HUES64 (cell line): ENCODE data around the gene MBTD1. TPM values are rescaled to one million over a fixed set of nuclear protein-coding genes. Genes with fewer than 3 reads are reported as not detected.
A peak's percentile ranks its signal among the peaks of the same experiment; 100 is the strongest.
"Not testable (repeated sequence)": the region's sequence is repeated elsewhere in the genome, so short reads cannot be mapped to it uniquely, and the experiment has no call there.

Experiments
- H3K27ac ChIP-seq: 2 replicates; pipeline ENCODE4 v1.7.0; 2013; ENCODE audit warnings: low read depth, low read length, inconsistent platforms
- H3K27me3 ChIP-seq: 2 replicates; pipeline ENCODE4 v1.6.1; 2013; ENCODE audit warnings: mild to moderate bottlenecking, low read length; ENCODE audit not compliant: insufficient read depth
- H3K36me3 ChIP-seq: 2 replicates; pipeline ENCODE4 v1.6.1; 2013; ENCODE audit warnings: mild to moderate bottlenecking, low read length; ENCODE audit not compliant: insufficient read depth
- H3K4me1 ChIP-seq: 2 replicates; pipeline ENCODE4 v1.6.1; 2013; ENCODE audit warnings: mild to moderate bottlenecking, low read length, moderate library complexity; ENCODE audit not compliant: insufficient read depth
- H3K4me3 ChIP-seq: 2 replicates; pipeline ENCODE4 v1.5.1; 2013; ENCODE audit warnings: mild to moderate bottlenecking, low read length, moderate library complexity
- H3K9ac ChIP-seq: 2 replicates; pipeline ENCODE4 v1.6.1; 2013; ENCODE audit warnings: mild to moderate bottlenecking, low read depth, low read length
- H3K9me3 ChIP-seq: 2 replicates; pipeline ENCODE4 v1.6.1; 2013; ENCODE audit warnings: low read depth, low read length; ENCODE audit not compliant: insufficient read depth
- WGBS: fragments of 150-250, 120-280 bp; methylation state at CpG from one replicate; pipeline ENCODE4 v1.1.7; 2013; ENCODE audit warnings: missing lambda C conversion rate; 5-methylcytosine and 5-hydroxymethylcytosine counted together
- polyA plus RNA-seq, 2 experiments: library from polyadenylated mRNA; stranded (reverse); fragments of 50-300 nt; gene quantifications; one replicate each; pipeline ENCODE4 v1.2.3, GENCODE V29; 2013

MBTD1 gene
- 29.8 TPM for polyA plus RNA-seq (2013, experiment 1 of 2)
- polyA plus RNA-seq (2013, experiment 2 of 2): 35.7 TPM

- under 1% methylated on average over 42 of the region's 42 CpGs for WGBS
- peaks cover 61% of the 10 kb centered on the region for H3K36me3 ChIP-seq
- H3K4me1 ChIP-seq: peaks cover 17% of the 10 kb centered on the region; the same call in 1 of the 2 replicates
- H3K4me3 ChIP-seq: peak within 1 kb of the TSS; percentile 83
- no peaks in the 10 kb centered on the region for H3K27me3 ChIP-seq
- H3K9me3 ChIP-seq: no peaks in the 10 kb centered on the region
- H3K9ac ChIP-seq: peak within 1 kb of the TSS; percentile 98
- peak within 1 kb of the TSS; percentile 97 for H3K27ac ChIP-seq
Observed at GRCh38 chr17:51259564-51260236, at the start of gene MBTD1. Gene MBTD1 (minus strand): TSS chr17:51260049. CDS start chr17:51225161, 34,888 bp downstream.

GRCh38 chr17:51305182-51305581, 45.3 kb upstream of the MBTD1 start:
- 0 out of 2 replicates have a peak, but pooled peaks cover 9% of the 10 kb centered on the region for H3K9me3 ChIP-seq
- H3K27me3 ChIP-seq: no peaks in the 10 kb centered on the region
- 94% methylated on average over 9 of the region's 9 CpGs for WGBS
- H3K27ac ChIP-seq: no peak overlapping the region
- H3K36me3 ChIP-seq: no peaks in the 10 kb centered on the region
- no peak overlapping the region for H3K4me3 ChIP-seq
- H3K4me1 ChIP-seq: peaks cover 11% of the 10 kb centered on the region; the same call in 1 of the 2 replicates
- H3K9ac ChIP-seq: no peak overlapping the region

GRCh38 chr17:51299859-51300258, 40.0 kb upstream of the MBTD1 start:
- Histone ChIP-seq H3K9me3 (no peaks in the 10 kb centered on the region), H3K9ac (no peak overlapping the region), H3K4me1 (peaks cover 14% of the 10 kb centered on the region; the same call in 1 of the 2 replicates), H3K27me3 (no peaks in the 10 kb centered on the region), H3K36me3 (peaks cover 30% of the 10 kb centered on the region), H3K27ac (no peak overlapping the region), H3K4me3 (no peak overlapping the region)
- WGBS: 100% methylated on average over 2 of the region's 4 CpGs

- Histone ChIP-seq H3K4me3 (no peak overlapping the region), H3K27me3 (no peaks in the 10 kb centered on the region), H3K9ac (no peak overlapping the region), H3K27ac (peak overlapping the region; percentile 27; the same call in 1 of the 2 replicates), H3K9me3 (no peaks in the 10 kb centered on the region), H3K36me3 (peaks cover 37% of the 10 kb centered on the region), H3K4me1 (peaks cover 14% of the 10 kb centered on the region; the same call in 1 of the 2 replicates)
- WGBS: 70% methylated on average over 7 of the region's 10 CpGs
Observed at GRCh38 chr17:51298508-51299371, 38.9 kb upstream of the MBTD1 start.

- not testable (repeated sequence) for H3K4me1 ChIP-seq, H3K9ac ChIP-seq, H3K27ac ChIP-seq, H3K27me3 ChIP-seq, H3K9me3 ChIP-seq, H3K4me3 ChIP-seq
- WGBS: 89% methylated on average over 1 of the region's 2 CpGs
- H3K36me3 ChIP-seq: peaks cover 72% of the 10 kb centered on the region
Observed at GRCh38 chr17:51294338-51294737, 34.5 kb upstream of the MBTD1 start.

- Histone ChIP-seq H3K9me3 (no peaks in the 10 kb centered on the region), H3K36me3 (peaks cover 93% of the 10 kb centered on the region), H3K27ac (no peak overlapping the region), H3K4me3 (no peak overlapping the region), H3K4me1 (no peaks in the 10 kb centered on the region), H3K9ac (no peak overlapping the region), H3K27me3 (no peaks in the 10 kb centered on the region)
- 97% methylated on average over 2 of the region's 2 CpGs for WGBS
Observed at GRCh38 chr17:51289696-51290111, 29.9 kb upstream of the MBTD1 start.

GRCh38 chr17:51287412-51287811, 27.6 kb upstream of the MBTD1 start:
- Histone ChIP-seq H3K4me3 (no peak overlapping the region), H3K27ac (no peak overlapping the region), H3K36me3 (peaks cover 89% of the 10 kb centered on the region), H3K9me3 (no peaks in the 10 kb centered on the region), H3K27me3 (no peaks in the 10 kb centered on the region), H3K9ac (no peak overlapping the region), H3K4me1 (no peaks in the 10 kb centered on the region)
- WGBS: 96% methylated on average over 1 of the region's 1 CpG

GRCh38 chr17:51279183-51279582, 19.3 kb upstream of the MBTD1 start:
- no peak overlapping the region for H3K27ac ChIP-seq
- H3K27me3 ChIP-seq: no peaks in the 10 kb centered on the region
- H3K4me1 ChIP-seq: no peaks in the 10 kb centered on the region
- no peaks in the 10 kb centered on the region for H3K9me3 ChIP-seq
- H3K4me3 ChIP-seq: no peak overlapping the region
- no peak overlapping the region for H3K9ac ChIP-seq
- H3K36me3 ChIP-seq: peaks cover 93% of the 10 kb centered on the region

- H3K9me3 ChIP-seq: no peaks in the 10 kb centered on the region
- H3K27me3 ChIP-seq: no peaks in the 10 kb centered on the region
- peaks cover 98% of the 10 kb centered on the region for H3K36me3 ChIP-seq
- WGBS: no CpG with 5 or more reads among the region's 1 CpG
- no peak overlapping the region for H3K27ac ChIP-seq
- H3K9ac ChIP-seq: no peak overlapping the region
- no peak overlapping the region for H3K4me3 ChIP-seq
- no peaks in the 10 kb centered on the region for H3K4me1 ChIP-seq
Observed at GRCh38 chr17:51275381-51275780, 15.5 kb upstream of the MBTD1 start.

GRCh38 chr17:51272812-51273211, 13.0 kb upstream of the MBTD1 start:
- Histone ChIP-seq H3K4me3 (no peak overlapping the region), H3K9ac (no peak overlapping the region), H3K27ac (no peak overlapping the region), H3K9me3 (no peaks in the 10 kb centered on the region), H3K27me3 (no peaks in the 10 kb centered on the region), H3K36me3 (peaks cover 95% of the 10 kb centered on the region), H3K4me1 (no peaks in the 10 kb centered on the region)
- 93% methylated on average over 1 of the region's 1 CpG for WGBS

GRCh38 chr17:51270636-51271035, 10.8 kb upstream of the MBTD1 start:
- Histone ChIP-seq H3K36me3 (peaks cover 94% of the 10 kb centered on the region), H3K27me3 (no peaks in the 10 kb centered on the region), H3K9me3 (no peaks in the 10 kb centered on the region), H3K4me3 (no peak overlapping the region), H3K9ac (no peak overlapping the region), H3K27ac (no peak overlapping the region), H3K4me1 (no peaks in the 10 kb centered on the region)
- WGBS: no CpG with 5 or more reads among the region's 1 CpG
